Measurements from ENCODE around the gene IL24.
"Not testable (repeated sequence)": the region's sequence is repeated elsewhere in the genome, so short reads cannot be mapped to it uniquely, and the experiment has no call there.

IL24 gene

DNA sequence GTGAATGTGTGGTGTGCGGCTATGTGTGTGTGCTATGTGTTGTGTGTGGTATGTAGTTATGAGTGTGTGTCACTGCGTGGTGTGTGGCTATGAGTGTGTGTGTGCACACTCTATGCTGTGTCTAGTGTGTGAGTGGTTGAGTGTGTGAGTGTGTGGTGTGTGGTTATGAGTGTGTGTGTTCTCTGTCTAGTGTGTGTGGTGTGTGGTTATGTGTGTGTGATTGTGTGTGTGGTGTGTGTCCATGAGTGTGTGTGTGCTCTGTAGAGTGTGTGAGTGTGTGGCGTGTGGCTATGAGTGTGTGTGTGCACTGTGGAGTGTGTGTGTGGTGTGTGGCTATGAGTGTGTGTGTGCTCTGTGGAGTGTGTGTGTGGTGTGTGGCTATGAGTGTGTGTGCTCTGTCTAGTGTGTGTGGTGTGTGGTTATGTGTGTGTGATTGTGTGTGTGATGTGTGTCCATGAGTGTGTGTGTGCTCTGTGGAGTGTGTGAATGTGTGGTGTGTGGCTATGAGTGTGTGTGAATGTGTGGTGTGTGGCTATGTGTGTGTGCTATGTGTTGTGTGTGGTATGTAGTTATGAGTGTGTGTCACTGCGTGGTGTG, 26.8 kb downstream of the IL24 start:
- H3K27me3 ChIP-seq (ENCODE audit: control insufficient read depth, insufficient read depth, low read length, poor library complexity, severe bottlenecking); H3K36me3 ChIP-seq (ENCODE audit: control insufficient read depth, insufficient read depth, low read length); H3K27ac ChIP-seq (ENCODE audit: insufficient read depth, low read depth, low read length, poor library complexity, severe bottlenecking); H3K9me3 ChIP-seq (ENCODE audit: control insufficient read depth, low read length); H3K4me1 ChIP-seq (ENCODE audit: control insufficient read depth, insufficient read depth, low read length); H3K4me3 ChIP-seq (ENCODE audit: insufficient read depth, low read depth, low read length): not testable (repeated sequence)
- WGBS, 2 experiments = 86 to 88% methylated on average over 4 of the region's 4 CpGs

DNA sequence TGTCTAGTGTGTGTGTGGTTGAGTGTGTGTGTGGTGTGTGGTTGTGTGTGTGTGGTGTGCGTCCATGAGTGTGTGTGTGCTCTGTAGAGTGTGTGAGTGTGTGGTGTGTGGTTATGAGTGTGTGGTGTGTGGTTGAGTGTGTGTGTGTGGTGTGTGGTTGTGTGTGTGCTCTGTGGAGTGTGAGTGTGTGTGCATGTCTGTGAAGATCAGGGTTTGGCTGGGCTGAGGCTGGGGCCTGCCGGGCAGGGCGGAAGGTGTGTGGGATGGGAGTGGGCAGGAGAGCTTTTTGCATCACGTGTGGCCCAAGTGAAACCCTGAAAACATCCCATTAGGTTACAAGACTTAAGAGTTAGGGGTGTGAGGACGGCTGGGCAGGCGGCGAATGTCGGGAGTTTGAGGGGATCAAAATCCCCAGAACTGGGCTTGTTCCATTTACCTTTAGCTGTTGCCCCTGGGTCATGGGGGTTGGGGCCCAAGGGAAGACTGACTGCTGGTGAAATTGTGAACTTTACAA, 27.4 kb downstream of the IL24 start:
- WGBS, 2 experiments = 87 to 90% methylated on average over 8 of the region's 8 CpGs
- Histone ChIP-seq H3K27me3 (ENCODE audit: control insufficient read depth, insufficient read depth, low read length, poor library complexity, severe bottlenecking) (no peaks in the 10 kb centered on the region), H3K27ac (ENCODE audit: insufficient read depth, low read depth, low read length, poor library complexity, severe bottlenecking) (no peak overlapping the region), H3K9me3 (ENCODE audit: control insufficient read depth, low read length) (no peaks in the 10 kb centered on the region), H3K4me1 (ENCODE audit: control insufficient read depth, insufficient read depth, low read length) (no peaks in the 10 kb centered on the region), H3K4me3 (ENCODE audit: insufficient read depth, low read depth, low read length) (no peak overlapping the region), H3K36me3 (ENCODE audit: control insufficient read depth, insufficient read depth, low read length) (no peaks in the 10 kb centered on the region)

DNA sequence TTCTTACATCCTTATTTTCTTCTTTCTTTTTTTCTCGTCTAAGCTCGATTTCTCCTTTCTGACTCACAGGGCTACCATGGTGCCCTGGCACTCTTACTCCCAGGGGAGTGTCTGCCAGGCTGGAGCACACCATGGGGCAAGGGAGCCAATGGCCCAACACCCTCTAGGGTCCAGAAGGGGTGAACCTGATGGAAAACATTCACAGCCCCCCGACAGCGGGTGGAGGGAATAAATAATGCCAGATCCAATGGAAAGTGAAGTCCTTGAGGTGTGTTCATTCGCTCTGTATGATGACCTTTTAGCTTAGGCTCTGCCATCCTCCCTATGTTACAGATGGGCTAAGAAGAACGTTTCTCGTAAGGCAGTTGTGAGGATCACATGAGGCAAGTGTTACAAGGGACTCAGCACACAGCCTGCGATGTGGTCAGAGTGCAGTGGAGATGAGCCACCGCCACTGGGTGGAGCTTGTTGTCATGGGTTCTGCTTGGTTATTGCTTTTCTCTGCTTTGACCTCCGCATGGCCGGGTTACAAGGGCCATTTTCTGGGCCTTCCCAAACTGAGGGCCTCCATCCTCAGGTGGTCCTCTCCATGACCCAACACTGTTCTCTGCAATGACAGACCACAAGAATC, 28.0 kb downstream of the IL24 start:
- Histone ChIP-seq H3K27ac (ENCODE audit: insufficient read depth, low read depth, low read length, poor library complexity, severe bottlenecking) (no peak overlapping the region), H3K9me3 (ENCODE audit: control insufficient read depth, low read length) (no peaks in the 10 kb centered on the region), H3K36me3 (ENCODE audit: control insufficient read depth, insufficient read depth, low read length) (no peaks in the 10 kb centered on the region), H3K27me3 (ENCODE audit: control insufficient read depth, insufficient read depth, low read length, poor library complexity, severe bottlenecking) (no peaks in the 10 kb centered on the region), H3K4me3 (ENCODE audit: insufficient read depth, low read depth, low read length) (no peak overlapping the region), H3K4me1 (ENCODE audit: control insufficient read depth, insufficient read depth, low read length) (no peaks in the 10 kb centered on the region)
- 84 to 85% methylated on average over 11 of the region's 11 CpGs for WGBS, 2 experiments

DNA sequence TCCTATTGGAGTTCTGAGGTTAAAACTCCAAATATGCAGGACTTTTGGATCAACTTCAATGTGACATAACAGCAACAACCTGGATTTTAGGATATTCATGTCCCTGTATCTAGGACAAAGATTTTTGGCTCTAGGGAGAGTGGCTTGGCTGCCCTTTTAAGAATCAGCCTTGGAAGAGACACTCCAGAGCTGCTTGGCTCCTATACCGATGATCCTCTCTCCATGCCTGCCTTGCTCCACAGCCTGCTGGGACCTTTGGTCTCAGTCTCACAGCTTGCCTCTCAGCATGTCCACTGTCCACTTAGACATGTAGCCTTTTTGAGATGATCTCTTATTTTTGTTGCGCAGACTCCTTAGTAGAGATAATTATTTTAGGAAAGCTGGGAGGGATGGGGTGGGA, 29.0 kb downstream of the IL24 start:
- WGBS, 2 experiments = 93 to 95% methylated on average over 2 of the region's 2 CpGs
- H3K27ac ChIP-seq (ENCODE audit: insufficient read depth, low read depth, low read length, poor library complexity, severe bottlenecking) = no peak overlapping the region

DNA sequence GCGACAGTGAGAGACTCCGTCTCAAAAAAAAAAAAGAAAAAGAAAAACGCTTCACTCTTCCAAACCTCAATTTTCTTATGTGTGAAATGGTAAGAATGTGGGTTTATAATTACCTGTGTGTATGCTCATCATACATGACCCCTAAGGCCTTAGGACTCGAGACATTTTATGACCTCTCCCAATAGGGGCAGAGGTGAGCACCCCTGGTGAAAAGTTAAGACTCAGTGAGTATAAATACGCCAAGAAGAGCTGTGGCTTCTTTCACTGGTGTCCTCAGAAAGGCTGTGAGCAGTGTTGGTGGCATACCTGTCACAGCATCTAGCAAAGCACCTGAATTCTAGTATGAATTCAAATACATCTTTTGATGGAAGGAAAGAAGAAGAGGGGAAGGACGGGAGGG, 32.3 kb downstream of the IL24 start:
- Histone ChIP-seq H3K27ac (ENCODE audit: insufficient read depth, low read depth, low read length, poor library complexity, severe bottlenecking) (no peak overlapping the region), H3K36me3 (ENCODE audit: control insufficient read depth, insufficient read depth, low read length) (no peaks in the 10 kb centered on the region), H3K4me3 (ENCODE audit: insufficient read depth, low read depth, low read length) (no peak overlapping the region), H3K9me3 (ENCODE audit: control insufficient read depth, low read length) (no peaks in the 10 kb centered on the region), H3K4me1 (ENCODE audit: control insufficient read depth, insufficient read depth, low read length) (no peaks in the 10 kb centered on the region), H3K27me3 (ENCODE audit: control insufficient read depth, insufficient read depth, low read length, poor library complexity, severe bottlenecking) (no peaks in the 10 kb centered on the region)
- WGBS, 2 experiments = 88 to 99% methylated on average over 4 to 6 of the region's 6 CpGs

More for the DNA sequence above, 29.0 kb downstream of the IL24 start:
- H3K36me3 ChIP-seq (ENCODE audit: control insufficient read depth, insufficient read depth, low read length) = no peaks in the 10 kb centered on the region
- H3K27me3 ChIP-seq (ENCODE audit: control insufficient read depth, insufficient read depth, low read length, poor library complexity, severe bottlenecking) = no peaks in the 10 kb centered on the region
- no peaks in the 10 kb centered on the region for H3K4me1 ChIP-seq (ENCODE audit: control insufficient read depth, insufficient read depth, low read length)
- H3K9me3 ChIP-seq (ENCODE audit: control insufficient read depth, low read length) = no peaks in the 10 kb centered on the region
- H3K4me3 ChIP-seq (ENCODE audit: insufficient read depth, low read depth, low read length) = no peak overlapping the region

DNA sequence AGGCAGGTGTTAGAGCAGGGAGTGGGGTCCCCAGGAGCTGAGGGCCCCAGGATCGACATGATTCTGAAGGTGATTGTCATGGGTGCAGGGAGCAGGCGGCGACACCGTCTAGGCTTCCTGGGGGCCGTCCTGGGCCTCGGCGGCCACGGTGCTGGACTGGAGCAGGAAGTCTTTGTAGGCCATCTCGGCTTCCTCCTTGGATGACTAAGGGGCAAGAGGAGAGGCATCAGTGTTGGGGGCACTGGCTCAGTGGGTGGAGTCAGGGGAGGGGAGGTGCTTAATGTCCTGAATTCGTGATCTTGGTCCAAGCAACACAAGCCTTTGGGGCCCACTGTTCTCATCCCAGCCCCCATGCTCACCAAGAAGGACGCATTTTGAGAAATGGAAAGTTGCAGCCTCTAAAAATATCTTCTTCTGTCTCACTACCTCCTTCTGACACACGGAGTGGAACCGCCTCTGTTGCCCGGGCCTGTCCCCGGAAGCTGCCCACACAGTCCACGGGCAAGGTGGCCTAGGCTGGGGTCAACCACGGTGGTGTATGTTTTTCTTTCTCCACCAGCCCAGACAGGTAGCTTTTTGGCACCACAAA, 33.1 kb downstream of the IL24 start:
- H3K4me3 ChIP-seq (ENCODE audit: insufficient read depth, low read depth, low read length) = no peak overlapping the region
- H3K27ac ChIP-seq (ENCODE audit: insufficient read depth, low read depth, low read length, poor library complexity, severe bottlenecking) = no peak overlapping the region
- H3K9me3 ChIP-seq (ENCODE audit: control insufficient read depth, low read length) = no peaks in the 10 kb centered on the region
- no peaks in the 10 kb centered on the region for H3K4me1 ChIP-seq (ENCODE audit: control insufficient read depth, insufficient read depth, low read length)
- 94 to 96% methylated on average over 17 of the region's 17 CpGs for WGBS, 2 experiments
- no peaks in the 10 kb centered on the region for H3K36me3 ChIP-seq (ENCODE audit: control insufficient read depth, insufficient read depth, low read length)
- no peaks in the 10 kb centered on the region for H3K27me3 ChIP-seq (ENCODE audit: control insufficient read depth, insufficient read depth, low read length, poor library complexity, severe bottlenecking)

DNA sequence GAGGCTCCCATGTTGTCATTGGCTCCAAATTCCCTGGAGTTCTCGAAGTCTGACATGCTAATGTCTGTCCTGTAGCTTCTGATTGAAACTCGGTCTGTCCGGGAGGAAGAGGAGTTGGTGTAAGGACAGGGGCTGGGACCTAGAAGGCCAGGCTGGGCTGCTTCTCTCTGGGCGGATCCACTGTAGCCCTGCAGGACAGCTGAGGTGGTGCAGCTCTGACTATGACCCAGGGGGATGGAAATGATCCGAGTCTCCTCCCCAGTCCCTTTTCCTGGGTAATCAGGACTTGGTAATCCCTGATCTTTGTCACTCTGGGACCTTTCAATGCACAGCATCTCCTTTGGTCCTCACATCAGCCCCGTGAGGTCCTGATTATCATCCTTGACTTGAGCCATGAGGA, 34.5 kb downstream of the IL24 start:
- no peaks in the 10 kb centered on the region for H3K4me1 ChIP-seq (ENCODE audit: control insufficient read depth, insufficient read depth, low read length)
- no peak overlapping the region for H3K4me3 ChIP-seq (ENCODE audit: insufficient read depth, low read depth, low read length)
- no peaks in the 10 kb centered on the region for H3K9me3 ChIP-seq (ENCODE audit: control insufficient read depth, low read length)
- H3K36me3 ChIP-seq (ENCODE audit: control insufficient read depth, insufficient read depth, low read length) = no peaks in the 10 kb centered on the region
- no peaks in the 10 kb centered on the region for H3K27me3 ChIP-seq (ENCODE audit: control insufficient read depth, insufficient read depth, low read length, poor library complexity, severe bottlenecking)
- no peak overlapping the region for H3K27ac ChIP-seq (ENCODE audit: insufficient read depth, low read depth, low read length, poor library complexity, severe bottlenecking)
- WGBS, 2 experiments = 82 to 88% methylated on average over 6 of the region's 6 CpGs

DNA sequence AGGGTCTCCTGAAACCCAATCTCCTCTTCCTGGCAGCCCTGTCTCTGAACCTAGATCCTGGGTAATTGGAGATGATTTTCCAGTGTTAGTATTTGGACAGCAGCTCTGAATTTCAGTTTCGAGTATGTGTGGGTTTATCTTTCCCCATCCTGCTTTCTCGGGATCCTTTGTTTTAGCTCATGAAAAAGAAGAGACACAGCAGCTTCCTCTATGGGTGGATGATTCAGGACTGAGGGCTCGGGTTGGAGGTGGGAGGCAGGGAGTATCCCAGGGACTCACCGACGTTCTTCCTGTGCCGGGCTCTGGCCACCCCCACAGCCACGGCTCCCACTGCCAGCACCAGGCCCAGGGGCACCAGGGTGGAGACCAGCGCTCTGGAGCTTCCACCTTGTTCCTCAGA, 34.9 kb downstream of the IL24 start:
- Histone ChIP-seq H3K4me3 (ENCODE audit: insufficient read depth, low read depth, low read length) (no peak overlapping the region), H3K27ac (ENCODE audit: insufficient read depth, low read depth, low read length, poor library complexity, severe bottlenecking) (no peak overlapping the region), H3K9me3 (ENCODE audit: control insufficient read depth, low read length) (no peaks in the 10 kb centered on the region), H3K27me3 (ENCODE audit: control insufficient read depth, insufficient read depth, low read length, poor library complexity, severe bottlenecking) (no peaks in the 10 kb centered on the region), H3K4me1 (ENCODE audit: control insufficient read depth, insufficient read depth, low read length) (no peaks in the 10 kb centered on the region), H3K36me3 (ENCODE audit: control insufficient read depth, insufficient read depth, low read length) (no peaks in the 10 kb centered on the region)
- 89% methylated on average over 8 of the region's 8 CpGs for WGBS, 2 experiments

DNA sequence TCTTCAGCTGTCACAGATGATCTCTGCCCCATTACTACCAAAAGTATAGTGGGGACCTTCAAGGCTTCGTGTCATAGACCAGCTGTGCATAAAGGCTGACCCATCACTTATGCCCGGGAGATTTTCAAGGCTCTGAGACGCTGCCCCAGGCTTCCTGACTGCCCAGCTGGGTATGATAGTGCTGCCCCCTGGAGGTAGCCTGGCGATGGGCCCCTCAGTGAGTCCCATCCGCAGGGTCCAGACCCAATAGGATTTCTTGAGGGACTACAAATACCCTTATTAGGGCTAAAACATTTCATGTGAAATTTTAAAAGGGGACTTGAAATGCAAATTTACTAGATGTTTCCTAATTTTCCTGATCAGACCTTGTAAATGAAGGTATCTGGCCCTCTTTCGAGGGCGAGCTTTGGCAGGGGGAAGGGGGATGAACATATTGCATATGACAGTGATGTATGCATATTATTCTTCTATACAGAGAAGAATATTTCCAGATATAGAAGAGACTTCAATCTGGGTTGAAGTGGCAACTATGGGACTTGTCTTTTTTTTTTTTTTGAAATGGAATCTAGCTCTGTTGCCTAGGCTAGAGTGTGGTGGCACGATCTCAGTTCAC, 36.2 kb downstream of the IL24 start:
- Histone ChIP-seq H3K27me3 (ENCODE audit: control insufficient read depth, insufficient read depth, low read length, poor library complexity, severe bottlenecking) (no peaks in the 10 kb centered on the region), H3K36me3 (ENCODE audit: control insufficient read depth, insufficient read depth, low read length) (no peaks in the 10 kb centered on the region), H3K4me3 (ENCODE audit: insufficient read depth, low read depth, low read length) (no peak overlapping the region), H3K9me3 (ENCODE audit: control insufficient read depth, low read length) (no peaks in the 10 kb centered on the region), H3K27ac (ENCODE audit: insufficient read depth, low read depth, low read length, poor library complexity, severe bottlenecking) (no peak overlapping the region), H3K4me1 (ENCODE audit: control insufficient read depth, insufficient read depth, low read length) (no peaks in the 10 kb centered on the region)
- WGBS, 2 experiments = 64 to 70% methylated on average over 6 to 8 of the region's 8 CpGs

DNA sequence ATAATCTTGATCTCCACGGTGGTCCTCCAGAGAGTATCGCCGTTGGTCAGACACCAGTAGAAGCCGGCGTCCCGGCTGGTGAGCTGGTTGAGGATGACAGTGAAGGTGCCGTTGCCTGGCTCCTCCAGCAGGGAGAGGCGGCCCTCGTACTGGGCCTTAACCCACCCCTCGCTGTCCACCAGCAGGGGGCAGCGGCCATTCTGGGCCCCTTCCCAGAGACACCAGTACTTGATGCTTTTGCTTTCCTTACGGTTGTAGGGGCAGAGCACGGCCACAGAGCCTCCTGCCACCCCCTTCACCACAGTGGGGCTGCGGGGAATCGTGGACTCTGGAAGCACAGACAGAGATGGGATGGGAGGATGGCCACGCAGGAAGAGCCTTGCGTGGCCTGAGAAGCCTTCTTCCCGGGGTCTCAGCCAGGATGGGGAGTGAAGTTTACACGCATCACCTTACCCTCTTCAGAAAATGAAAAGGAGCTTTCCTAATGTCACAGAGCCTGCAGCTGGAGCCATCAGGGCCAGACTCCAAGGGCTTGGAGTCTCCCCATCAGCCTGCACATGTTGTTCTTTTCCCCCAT, 38.3 kb downstream of the IL24 start:
- no peaks in the 10 kb centered on the region for H3K36me3 ChIP-seq (ENCODE audit: control insufficient read depth, insufficient read depth, low read length)
- WGBS, 2 experiments = 73 to 76% methylated on average over 19 of the region's 19 CpGs
- no peaks in the 10 kb centered on the region for H3K27me3 ChIP-seq (ENCODE audit: control insufficient read depth, insufficient read depth, low read length, poor library complexity, severe bottlenecking)
- H3K4me1 ChIP-seq (ENCODE audit: control insufficient read depth, insufficient read depth, low read length) = no peaks in the 10 kb centered on the region
- H3K27ac ChIP-seq (ENCODE audit: insufficient read depth, low read depth, low read length, poor library complexity, severe bottlenecking) = no peak overlapping the region
- no peak overlapping the region for H3K4me3 ChIP-seq (ENCODE audit: insufficient read depth, low read depth, low read length)
- no peaks in the 10 kb centered on the region for H3K9me3 ChIP-seq (ENCODE audit: control insufficient read depth, low read length)

Measured in ectodermal cell (in vitro differentiated cells).